Amniotic epithelial cell (primary cell): ENCODE data around the gene NPY4R2.
"Not testable (repeated sequence)": the region's sequence is repeated elsewhere in the genome, so short reads cannot be mapped to it uniquely, and the experiment has no call there.

Experiments used
- DNase-seq: peaks from one replicate; pipeline ENCODE4 v3.0.0-alpha.2; 2010; ENCODE audit warnings: low read depth

Gene NPY4R2

DNA sequence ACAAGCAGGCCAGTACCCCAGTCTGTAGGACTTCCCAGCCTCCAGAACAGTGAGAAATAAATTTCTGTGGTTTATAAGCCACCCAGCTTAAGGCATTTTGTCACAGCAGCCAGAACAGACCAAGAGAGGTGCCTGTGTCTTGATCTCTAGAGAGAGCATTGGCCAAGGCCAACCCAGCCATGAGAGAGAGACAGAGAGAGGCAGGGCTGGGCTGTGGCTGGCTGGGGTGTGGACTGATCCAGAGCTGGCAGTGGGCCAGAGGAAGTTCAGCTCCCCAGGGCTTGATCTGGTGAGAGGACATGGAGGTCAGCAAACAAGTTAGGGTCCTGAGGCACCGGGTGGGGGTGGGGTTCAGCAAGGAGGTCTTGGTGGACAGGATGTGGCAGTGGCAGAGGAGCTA lies 14.4 kb downstream of the NPY4R2 start:
- DNase-seq: not testable (repeated sequence)

DNA sequence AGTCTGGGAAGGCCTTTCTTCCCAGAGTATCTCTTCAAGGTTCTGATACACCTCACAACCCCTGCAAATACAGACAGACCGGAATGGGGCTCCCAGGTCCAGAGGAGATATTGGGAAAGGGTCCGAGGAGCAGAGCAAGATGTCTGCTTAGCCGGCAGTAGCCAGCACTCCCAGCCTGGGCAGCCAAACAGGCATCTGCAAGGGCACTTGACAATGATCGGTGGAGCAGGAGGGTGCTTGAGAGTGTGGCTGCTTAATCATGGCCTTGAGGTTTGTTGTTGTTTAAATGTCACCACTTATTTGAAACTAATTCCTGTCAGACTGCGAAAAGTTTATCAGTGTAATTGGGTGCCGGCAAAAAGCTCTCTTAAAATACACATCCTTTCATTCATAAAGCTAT lies 15.0 kb downstream of the NPY4R2 start:
- not testable (repeated sequence) for DNase-seq

DNA sequence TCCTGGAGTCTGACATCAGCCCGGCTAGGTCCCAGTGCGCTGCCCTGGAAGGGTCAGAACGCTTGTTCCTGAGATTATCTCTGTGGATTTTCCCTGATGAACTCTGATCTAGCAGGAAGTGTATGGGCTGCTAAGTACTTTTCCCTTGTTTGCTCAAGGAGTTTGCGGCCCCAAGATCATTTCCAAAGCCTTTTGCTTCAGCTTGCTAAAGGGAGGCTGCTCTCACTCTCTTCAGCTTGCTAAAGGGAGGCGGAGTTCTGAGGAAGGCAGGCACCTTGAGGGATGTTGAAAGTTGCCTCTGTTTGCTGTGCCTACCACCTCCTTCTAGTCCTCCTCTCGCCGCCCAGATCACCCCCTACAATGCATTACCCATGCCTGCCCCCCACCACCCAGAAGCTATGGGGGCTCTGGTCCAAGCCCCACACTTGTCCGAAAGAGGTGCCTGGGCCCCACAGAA lies 18.3 kb downstream of the NPY4R2 start:
- not testable (repeated sequence) for DNase-seq

DNA sequence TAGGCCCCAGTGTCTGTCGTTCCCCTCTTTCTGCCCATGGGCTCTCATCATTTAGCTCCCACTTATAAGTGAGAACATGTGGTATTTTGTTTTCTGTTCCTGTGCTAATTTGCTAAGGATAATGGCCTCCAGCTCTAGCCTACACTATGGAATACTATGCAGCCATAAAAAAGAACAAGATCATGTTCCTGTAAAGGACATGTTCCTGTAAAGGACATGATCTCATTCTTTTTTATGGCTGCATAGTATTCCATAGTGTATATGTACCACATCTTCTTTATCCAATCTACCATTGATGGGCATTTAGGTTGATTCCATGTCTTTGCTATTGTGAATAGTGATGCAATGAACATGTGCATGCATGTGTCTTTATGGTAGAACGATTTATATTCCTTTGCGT lies 19.2 kb downstream of the NPY4R2 start:
- DNase-seq: not testable (repeated sequence)

DNA sequence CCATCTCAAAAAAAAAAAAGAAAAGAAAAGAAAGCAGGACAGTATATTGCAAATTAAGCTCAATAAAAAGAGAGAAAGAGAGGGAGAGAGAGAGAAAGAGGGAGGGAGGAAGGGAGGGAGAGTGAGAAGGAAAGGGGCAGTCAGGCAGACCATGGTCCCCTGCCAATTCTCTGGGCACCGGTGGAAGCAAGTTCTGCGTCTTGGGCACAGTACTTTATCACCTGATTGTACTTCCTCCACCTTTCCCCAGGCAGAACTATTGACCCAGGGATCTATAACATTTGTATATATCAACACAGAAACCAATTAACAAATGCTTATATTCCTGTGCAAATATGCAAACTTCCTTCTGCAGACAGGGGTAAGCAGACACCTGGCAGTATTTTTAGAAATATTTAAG lies 22.4 kb downstream of the NPY4R2 start:
- DNase-seq: not testable (repeated sequence)

DNA sequence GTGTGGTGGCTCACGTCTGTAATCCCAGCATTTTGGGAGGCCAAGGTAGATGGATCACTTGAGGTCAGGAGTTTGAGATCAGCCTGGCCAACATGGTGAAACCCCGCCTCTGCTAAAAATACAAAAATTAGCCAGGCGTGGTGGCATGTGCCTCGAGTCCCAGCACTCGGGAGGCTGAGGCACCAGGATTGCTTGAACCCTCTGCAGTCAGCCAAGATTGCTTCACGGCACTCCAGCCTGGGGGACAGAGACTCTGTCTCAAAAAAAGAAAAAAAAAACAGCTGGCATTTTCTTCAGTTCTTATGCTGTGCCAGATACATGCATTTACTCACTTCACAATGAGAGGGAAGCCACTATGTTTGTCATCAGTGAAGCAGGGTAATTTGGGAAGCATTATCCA lies 22.9 kb downstream of the NPY4R2 start:
- DNase-seq: not testable (repeated sequence)

DNA sequence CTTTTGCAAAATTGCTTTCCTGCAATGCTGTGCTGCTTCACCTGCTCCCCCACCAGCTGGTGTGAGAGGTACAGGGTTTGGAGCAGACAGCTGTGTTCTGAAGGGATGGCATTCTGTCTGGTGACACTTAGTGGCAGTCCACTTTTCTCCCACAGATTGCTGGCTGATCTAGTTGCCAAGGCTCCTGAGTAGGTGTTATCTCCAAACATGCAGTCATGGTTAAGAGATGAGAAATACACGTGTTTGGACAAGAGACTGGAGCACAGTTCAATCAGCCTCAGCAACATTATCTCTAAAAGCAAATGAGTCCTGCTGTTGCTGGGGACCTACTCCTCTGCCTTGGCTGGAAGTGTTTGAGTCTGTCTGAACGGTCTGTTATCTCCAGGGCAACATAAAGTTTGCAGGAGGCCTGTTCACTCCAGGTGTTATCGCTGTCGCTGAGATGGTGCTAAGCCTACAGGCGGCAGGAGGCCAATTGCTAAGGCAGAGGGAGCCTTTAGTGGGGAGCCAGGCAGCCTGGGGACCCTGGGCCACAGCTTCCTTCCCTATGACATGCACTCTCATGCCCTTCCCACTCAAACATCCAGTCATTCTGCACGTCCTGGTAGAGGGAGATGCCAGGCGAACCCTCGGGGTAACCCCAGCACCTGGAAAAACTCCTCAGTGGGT lies 24.0 kb downstream of the NPY4R2 start:
- peak; percentile 33 for DNase-seq

DNA sequence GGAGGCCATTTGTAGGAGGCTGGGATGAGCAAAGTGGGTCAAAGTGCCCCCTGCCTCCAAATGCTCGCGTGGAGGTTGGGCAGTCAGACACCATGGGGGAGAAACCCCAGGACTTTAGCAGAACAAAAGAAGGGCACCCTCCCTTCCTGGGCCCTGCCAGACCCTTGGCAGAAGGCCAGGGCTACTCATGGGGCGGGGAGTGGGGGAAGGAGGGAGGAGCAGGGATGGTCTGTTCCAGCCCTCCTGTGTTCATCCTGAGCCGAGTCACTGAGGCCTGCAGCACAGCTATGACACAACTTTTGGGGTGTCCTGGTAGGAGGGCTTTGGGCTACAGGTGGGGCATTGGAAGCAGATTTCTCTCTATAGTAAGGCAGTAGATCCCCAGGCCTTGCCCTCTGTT lies 24.9 kb downstream of the NPY4R2 start:
- DNase-seq: not testable (repeated sequence)

DNA sequence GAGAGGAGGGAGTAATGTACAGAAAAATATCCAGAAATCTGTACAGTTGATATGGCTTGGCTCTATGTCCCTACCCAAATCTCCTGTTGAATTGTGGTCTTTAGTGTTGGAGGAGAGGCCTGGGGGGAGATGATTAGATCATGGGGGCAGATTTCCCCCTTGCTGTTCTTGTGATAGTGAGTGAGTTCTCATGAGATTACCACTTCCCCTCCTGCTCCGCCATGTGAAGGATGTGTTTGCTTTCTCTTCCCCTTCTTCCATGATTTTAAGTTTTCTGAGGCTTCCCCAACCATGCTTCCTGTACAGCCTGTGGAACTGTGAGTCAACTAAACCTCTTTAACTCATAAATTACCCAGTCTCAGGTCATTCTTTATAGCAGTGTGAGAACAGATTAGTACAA lies 29.0 kb downstream of the NPY4R2 start:
- DNase-seq: not testable (repeated sequence)

DNA sequence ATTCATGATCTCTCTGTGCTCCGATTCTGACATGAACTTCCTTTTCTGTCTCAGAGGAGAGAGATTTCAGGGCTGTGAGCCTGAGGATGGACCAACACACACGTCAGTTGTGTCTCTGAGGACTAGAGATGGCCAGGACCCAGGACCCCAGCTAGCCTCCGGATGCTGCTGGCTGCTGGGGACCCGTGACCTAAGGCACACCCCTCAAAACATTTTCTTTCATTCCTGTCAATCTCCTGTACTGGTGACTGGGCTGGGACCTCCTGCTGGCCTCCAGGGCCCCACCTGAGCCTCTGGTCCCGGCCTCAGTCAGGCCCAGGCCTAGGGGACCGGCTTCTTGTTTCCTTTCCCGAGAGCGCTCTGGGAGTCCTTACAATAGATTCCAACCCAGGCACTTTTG lies 38.7 kb downstream of the NPY4R2 start:
- DNase-seq: not testable (repeated sequence)

DNA sequence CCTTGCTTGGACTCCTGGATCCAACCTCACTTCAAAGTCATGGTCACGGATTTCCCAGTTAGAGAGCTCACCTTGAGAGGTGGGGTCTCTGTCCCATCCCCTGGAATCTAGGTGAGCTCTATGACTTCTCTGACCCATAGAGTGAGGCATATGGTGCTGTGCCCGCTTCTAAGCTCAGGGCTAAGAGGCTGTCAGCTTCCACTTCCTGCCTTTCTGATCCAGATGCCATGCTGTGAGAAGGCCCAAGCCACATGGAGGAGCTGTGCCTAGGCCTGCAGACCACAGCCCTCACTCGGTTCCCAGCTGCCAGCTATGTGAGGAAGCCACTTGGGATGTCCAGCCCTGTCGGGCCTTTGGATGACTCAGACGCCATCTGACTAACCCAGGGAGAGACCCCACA lies 41.2 kb downstream of the NPY4R2 start:
- DNase-seq: not testable (repeated sequence)

DNA sequence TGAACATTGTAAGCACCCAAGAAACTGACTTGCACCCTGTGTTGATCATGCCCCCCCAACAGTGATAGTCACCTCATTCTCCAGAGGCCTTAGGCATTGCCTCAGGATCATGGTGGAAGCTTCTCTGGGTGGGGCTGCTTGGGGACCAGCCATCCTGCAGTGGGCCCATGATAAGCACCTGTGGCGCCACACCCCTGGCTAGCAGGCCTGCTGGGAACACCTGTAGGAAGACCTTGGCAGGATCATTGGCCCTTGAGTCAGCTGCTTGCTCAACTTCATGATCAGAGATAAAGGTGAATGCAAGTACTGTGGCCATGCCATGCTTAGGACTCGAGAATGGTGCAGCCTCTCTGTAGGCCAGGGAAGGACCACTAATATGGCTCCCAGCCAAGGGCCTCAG lies 42.2 kb downstream of the NPY4R2 start:
- DNase-seq: not testable (repeated sequence)

DNA sequence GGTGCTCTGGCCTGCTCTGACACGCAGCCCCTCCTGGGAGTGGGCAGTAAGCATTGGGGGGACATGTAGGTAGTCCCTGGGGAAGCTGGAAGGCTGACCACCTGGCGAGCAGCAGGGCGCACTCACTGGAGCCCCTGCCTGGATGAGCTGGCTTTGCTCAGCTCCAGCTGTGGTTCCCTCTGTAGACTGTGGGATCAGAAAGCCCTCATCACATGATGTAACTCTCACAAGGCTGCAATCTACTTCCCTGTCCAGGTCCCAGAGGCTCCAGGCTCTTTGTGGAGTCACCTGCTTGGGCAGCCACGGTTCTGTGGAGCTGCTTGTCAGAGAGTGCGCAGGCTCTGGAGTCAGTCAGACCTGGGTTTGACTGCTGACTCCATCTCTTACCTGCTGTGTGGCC lies 44.3 kb downstream of the NPY4R2 start:
- DNase-seq: not testable (repeated sequence)

DNA sequence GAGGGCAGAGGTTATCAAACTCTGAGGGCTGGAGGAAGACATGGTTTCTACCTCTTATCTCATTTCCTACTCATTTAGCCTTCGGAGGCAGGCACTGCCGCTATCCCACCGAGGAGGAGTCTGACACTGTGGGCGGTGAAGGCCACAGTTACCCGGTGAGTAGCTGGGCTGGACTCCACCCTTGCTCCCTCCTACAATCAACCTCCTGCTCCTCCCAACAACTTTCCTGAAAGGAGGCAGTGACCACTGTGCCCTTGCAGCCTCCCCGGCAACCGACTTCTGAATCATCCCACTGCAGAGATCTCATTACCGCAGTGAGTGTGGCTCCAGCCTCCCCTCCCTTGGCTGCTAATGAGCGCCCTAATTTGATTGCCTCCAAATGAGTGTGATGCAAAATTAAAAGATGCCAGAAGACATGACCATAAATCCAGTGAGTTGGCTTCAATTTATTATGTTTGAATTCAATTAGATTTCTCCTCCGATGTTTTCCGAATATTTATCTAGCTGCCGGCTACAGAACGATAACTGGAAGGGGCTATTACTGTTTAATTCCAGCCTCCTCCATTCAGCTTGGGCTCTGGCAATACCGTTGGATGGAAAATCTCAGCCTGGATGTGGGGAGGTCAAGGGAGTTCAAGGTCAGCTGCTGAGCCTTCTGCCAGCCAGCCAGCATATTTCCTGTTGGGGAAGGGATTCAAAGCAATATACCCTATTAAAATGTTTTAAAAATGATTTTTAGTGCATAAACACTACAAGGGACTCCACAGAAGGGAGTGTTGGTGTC lies 46.0 kb downstream of the NPY4R2 start:
- DNase-seq: not testable (repeated sequence)

DNA sequence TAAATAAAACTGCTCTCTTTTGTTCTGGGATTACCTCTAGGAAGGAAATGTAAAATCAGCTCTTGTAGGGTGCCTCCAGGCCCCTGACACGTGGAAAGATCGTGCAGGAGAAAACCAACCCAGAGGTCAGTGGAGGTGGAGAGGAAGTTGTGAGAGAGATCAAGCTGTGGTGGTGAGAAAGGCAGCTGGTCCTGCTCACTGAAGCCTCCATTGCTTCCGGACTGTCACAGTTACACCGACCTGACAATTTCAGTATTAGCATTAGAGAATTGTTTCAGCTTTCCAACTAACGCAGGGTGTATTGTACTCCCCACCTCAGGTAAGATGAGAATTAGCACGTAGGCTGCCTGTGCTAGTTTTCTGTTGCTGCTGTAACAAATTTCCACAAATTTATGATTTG lies 50.5 kb downstream of the NPY4R2 start:
- DNase-seq: not testable (repeated sequence)

DNA sequence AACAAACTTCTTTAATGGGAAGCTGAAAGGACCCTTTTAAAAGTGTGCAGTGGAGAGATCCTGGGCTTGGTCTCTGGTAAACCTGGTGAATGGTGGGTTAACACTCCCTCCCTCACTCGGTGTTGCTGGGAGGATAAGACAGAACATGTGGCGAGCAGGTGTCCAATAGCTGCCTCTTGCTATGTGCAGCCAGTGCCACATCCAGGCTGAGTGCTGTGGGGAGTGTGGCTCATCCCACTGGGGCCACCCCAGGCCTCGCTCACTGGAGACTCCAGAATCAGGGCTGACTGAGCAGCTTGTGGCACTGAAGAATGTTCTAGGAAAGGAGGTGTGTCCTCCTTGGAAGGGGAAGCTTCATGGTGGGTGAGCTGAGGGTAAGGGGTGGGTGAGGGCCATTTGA lies 51.6 kb downstream of the NPY4R2 start:
- not testable (repeated sequence) for DNase-seq

DNA sequence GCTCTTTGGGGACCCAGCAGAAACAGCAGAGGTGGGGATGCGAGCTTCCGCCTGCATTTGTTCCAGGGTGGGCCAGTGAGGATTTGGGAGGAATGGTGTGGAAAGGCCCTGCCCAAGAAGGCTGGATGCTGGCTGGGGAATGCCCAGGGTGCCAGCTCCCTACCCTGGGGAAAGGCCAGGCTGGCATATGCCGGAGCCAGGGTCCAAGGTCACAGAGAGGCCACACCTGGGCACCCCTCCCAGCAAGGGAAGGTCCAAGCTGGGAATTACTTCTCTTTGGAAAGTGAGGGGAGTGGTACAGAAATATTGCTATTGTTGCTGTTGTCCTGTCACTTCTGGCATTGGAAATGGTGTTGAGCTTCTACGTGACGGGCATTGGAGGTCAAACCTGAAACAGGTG lies 53.1 kb downstream of the NPY4R2 start:
- DNase-seq: not testable (repeated sequence)

DNA sequence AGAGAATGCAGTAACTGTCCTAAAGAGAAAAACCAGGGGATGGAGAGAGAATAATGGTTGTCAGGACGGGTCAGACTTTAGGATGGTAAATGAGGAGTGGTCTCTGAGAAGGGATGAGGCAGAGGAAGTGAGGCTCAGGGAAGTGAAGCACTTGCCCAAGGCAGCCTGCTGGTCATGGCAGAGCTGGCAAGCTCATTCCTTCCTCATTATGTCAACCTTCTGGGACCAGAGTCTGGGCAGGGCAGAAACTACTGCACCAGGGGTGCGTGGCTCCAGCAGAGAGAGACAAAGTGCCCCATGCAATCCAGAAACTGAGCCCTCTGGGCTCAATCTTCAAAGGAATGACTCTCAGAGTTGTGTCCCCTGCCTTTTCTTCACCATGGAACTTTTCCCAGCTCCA lies 53.6 kb downstream of the NPY4R2 start:
- DNase-seq: not testable (repeated sequence)
